Fibroblast of lung (primary cell): ENCODE data around the gene UBE4B. TPM values are rescaled to one million over a fixed set of nuclear protein-coding genes. Genes with fewer than 3 reads are reported as not detected.

ENCODE experiments used
- DNase-seq, 2 donors: peaks; one replicate each; pipeline versions ENCODE4 v3.0.0 to v3.0.0-alpha.2; 2010; ENCODE audit warnings: low read depth in 2 of 2
- H2AFZ ChIP-seq: 2 replicates; pipeline ENCODE4 v1.5.1; 2012; ENCODE audit warnings: low read length, control low read depth, inconsistent platforms
- H3K27ac ChIP-seq: 2 replicates; pipeline ENCODE4 v1.5.1; 2011; ENCODE audit warnings: low read length, control low read depth; ENCODE audit not compliant: insufficient read depth
- H3K27me3 ChIP-seq: 2 replicates; pipeline ENCODE4 v1.5.1; 2011; ENCODE audit warnings: mild to moderate bottlenecking, low read length; ENCODE audit not compliant: control insufficient read depth, insufficient read depth
- H3K36me3 ChIP-seq: 2 replicates; pipeline ENCODE4 v1.5.1; 2011; ENCODE audit warnings: low read length; ENCODE audit not compliant: control insufficient read depth, insufficient read depth
- H3K4me1 ChIP-seq: 2 replicates; pipeline ENCODE4 v1.5.1; 2011; ENCODE audit warnings: low read length; ENCODE audit not compliant: control insufficient read depth, insufficient read depth; ENCODE audit errors: extremely low read depth
- H3K4me2 ChIP-seq: 2 replicates; pipeline ENCODE4 v1.5.1; 2011; ENCODE audit warnings: low read length, control low read depth; ENCODE audit not compliant: insufficient read depth; ENCODE audit errors: extremely low read depth
- H3K4me3 ChIP-seq, 4 experiments: fragments of 200-600 bp in 1 of 4; sonication (generic) in 1 of 4; replicated peaks in 1 of 4; 2 replicates each; pipeline ENCODE4 v1.5.1; 2011 to 2016; ENCODE audit warnings: low read length in 4 of 4, low read depth in 3 of 4, mild to moderate bottlenecking in 3 of 4, control low read depth in 2 of 4, inconsistent platforms in 1 of 4, mixed read lengths in 1 of 4; ENCODE audit not compliant: insufficient read depth in 1 of 4; ENCODE audit errors: control extremely low read depth in 1 of 4
- H3K79me2 ChIP-seq: 2 replicates; pipeline ENCODE4 v1.5.1; 2012; ENCODE audit warnings: mild to moderate bottlenecking, low read length, inconsistent platforms; ENCODE audit not compliant: control insufficient read depth, insufficient read depth
- H3K9ac ChIP-seq: 2 replicates; pipeline ENCODE4 v1.5.1; 2011; ENCODE audit warnings: mild to moderate bottlenecking, low read length, control low read depth; ENCODE audit not compliant: insufficient read depth
- H3K9me3 ChIP-seq: 2 replicates; pipeline ENCODE4 v1.5.1; 2012; ENCODE audit warnings: low read depth, low read length; ENCODE audit not compliant: control insufficient read depth, insufficient read depth
- H4K20me1 ChIP-seq: 2 replicates; pipeline ENCODE4 v1.5.1; 2011; ENCODE audit warnings: low read length; ENCODE audit not compliant: control insufficient read depth, insufficient read depth; ENCODE audit errors: extremely low read depth
- EZH2 ChIP-seq: IDR thresholded peaks from 2 replicates; pipeline ENCODE4 v1.5.1; 2012; ENCODE audit warnings: low read length, control low read depth, mild to moderate bottlenecking; ENCODE audit errors: missing control alignments
- polyA plus RNA-seq, 2 donors: library from polyadenylated mRNA; depleted of rRNA in 1 of 2; stranded (reverse) in 1 of 2; unstranded in 1 of 2; fragments of >200 nt; gene quantifications; 2 replicates each; pipeline ENCODE4 v1.2.1, GENCODE V29; 2011 to 2012; ENCODE audit warnings: missing spikeins in 1 of 2
- total RNA-seq: library from RNA; depleted of rRNA; stranded (reverse); fragments of >200 nt; gene quantifications from 2 replicates; pipeline ENCODE4 v1.2.1, GENCODE V29; 2014
- TF ChIP-seq, protein P1 (sequence below), 2 donors: IDR thresholded peaks in 1 of 2; conservative IDR thresholded peaks in 1 of 2; 1 replicate in 1 of 2; 2 replicates in 1 of 2; pipeline ENCODE4 v1.5.1; 2011 to 2012; ENCODE audit warnings: low read length in 2 of 2, control low read depth in 1 of 2, inconsistent platforms in 1 of 2, low read depth in 1 of 2, mild to moderate bottlenecking in 1 of 2

The UBE4B gene
- total and polyA plus RNA-seq, 2 donors (not counting 1 experiment from before 2014, with no cell fraction given) = 21.9 to 30.7 TPM

- Histone ChIP-seq H3K9ac (no peak overlapping the region), H3K79me2 (peaks cover 82% of the 10 kb centered on the region), H2AFZ (no peak overlapping the region), H4K20me1 (peaks cover 2% of the 10 kb centered on the region), H3K4me2 (no peak overlapping the region), H3K36me3 (no peaks in the 10 kb centered on the region), H3K4me3 (no peak overlapping the region), H3K4me1 (peaks cover under 1% of the 10 kb centered on the region), H3K27me3 (no peaks in the 10 kb centered on the region), H3K27ac (no peak overlapping the region), H3K9me3 (no peaks in the 10 kb centered on the region)
- TF ChIP-seq, protein P1, sequence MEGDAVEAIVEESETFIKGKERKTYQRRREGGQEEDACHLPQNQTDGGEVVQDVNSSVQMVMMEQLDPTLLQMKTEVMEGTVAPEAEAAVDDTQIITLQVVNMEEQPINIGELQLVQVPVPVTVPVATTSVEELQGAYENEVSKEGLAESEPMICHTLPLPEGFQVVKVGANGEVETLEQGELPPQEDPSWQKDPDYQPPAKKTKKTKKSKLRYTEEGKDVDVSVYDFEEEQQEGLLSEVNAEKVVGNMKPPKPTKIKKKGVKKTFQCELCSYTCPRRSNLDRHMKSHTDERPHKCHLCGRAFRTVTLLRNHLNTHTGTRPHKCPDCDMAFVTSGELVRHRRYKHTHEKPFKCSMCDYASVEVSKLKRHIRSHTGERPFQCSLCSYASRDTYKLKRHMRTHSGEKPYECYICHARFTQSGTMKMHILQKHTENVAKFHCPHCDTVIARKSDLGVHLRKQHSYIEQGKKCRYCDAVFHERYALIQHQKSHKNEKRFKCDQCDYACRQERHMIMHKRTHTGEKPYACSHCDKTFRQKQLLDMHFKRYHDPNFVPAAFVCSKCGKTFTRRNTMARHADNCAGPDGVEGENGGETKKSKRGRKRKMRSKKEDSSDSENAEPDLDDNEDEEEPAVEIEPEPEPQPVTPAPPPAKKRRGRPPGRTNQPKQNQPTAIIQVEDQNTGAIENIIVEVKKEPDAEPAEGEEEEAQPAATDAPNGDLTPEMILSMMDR (conservative IDR thresholded peaks at IDR 0.05 in 1 of 2, IDR thresholded peaks at IDR 0.05 in 1 of 2; ENCODE audit: low read depth in 1 of 2, low read length in 2 of 2) = no peak
- TF ChIP-seq EZH2 = no peak
- DNase-seq = peak in 1 of 2 donors; percentile 86
Observed at GRCh38 chr1:10225573-10225972, 192.8 kb downstream of the UBE4B start.

- TF ChIP-seq, protein P1 (conservative IDR thresholded peaks at IDR 0.05 in 1 of 2, IDR thresholded peaks at IDR 0.05 in 1 of 2; ENCODE audit: low read depth in 1 of 2, low read length in 2 of 2) = no peak
- no peak for TF ChIP-seq EZH2
- H3K4me2 ChIP-seq = no peak overlapping the region
Observed at GRCh38 chr1:10228528-10228927, 195.8 kb downstream of the UBE4B start.

DNA sequence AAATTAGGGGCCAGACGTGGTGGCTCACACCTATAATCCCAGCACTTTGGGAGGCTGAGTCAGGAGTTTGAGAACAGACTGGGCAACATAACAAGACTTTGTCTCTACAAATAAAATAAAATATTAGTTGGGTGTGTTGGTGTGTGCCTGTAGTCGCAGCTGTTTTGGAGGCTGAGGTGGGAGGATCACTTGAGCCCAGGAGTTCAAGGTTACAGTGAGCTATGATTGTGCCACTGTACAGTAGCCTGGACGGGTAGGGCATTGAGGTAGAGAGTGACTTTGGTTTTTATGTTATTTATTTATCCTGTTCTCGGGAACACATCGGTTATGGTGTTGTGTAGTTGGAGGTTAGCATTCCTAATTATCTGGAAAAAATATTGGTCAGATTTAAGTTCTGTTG lies 197.1 kb downstream of the UBE4B start:
- no peaks in the 10 kb centered on the region for H4K20me1 ChIP-seq
- H3K9ac ChIP-seq = no peak overlapping the region
- DNase-seq = no peak
- no peaks in the 10 kb centered on the region for H3K27me3 ChIP-seq
- no peaks in the 10 kb centered on the region for H3K36me3 ChIP-seq
- H3K4me2 ChIP-seq = no peak overlapping the region
- H3K79me2 ChIP-seq = peaks cover 55% of the 10 kb centered on the region
- H3K27ac ChIP-seq = no peak overlapping the region
- no peak overlapping the region for H2AFZ ChIP-seq
- H3K9me3 ChIP-seq = no peaks in the 10 kb centered on the region
- H3K4me1 ChIP-seq = peaks cover 2% of the 10 kb centered on the region
- no peak for TF ChIP-seq EZH2
- TF ChIP-seq, protein P1 (conservative IDR thresholded peaks at IDR 0.05 in 1 of 2, IDR thresholded peaks at IDR 0.05 in 1 of 2; ENCODE audit: low read depth in 1 of 2, low read length in 2 of 2) = no peak
- H3K4me3 ChIP-seq = no peak overlapping the region

More at GRCh38 chr1:10228528-10228927, 195.8 kb downstream of the UBE4B start:
- H3K36me3 ChIP-seq = no peaks in the 10 kb centered on the region
- no peaks in the 10 kb centered on the region for H4K20me1 ChIP-seq
- H3K4me1 ChIP-seq = peaks cover 2% of the 10 kb centered on the region
- H3K9ac ChIP-seq = no peak overlapping the region
- peak in 1 of 2 donors; percentile 55 for DNase-seq
- H3K27me3 ChIP-seq = no peaks in the 10 kb centered on the region
- no peak overlapping the region for H3K4me3 ChIP-seq
- peaks cover 68% of the 10 kb centered on the region for H3K79me2 ChIP-seq
- H2AFZ ChIP-seq = no peak overlapping the region
- H3K27ac ChIP-seq = no peak overlapping the region
- H3K9me3 ChIP-seq = no peaks in the 10 kb centered on the region

Other genes with a start within 250 kb of the UBE4B start
- 78.6 and 115 TPM in 2 replicates for gene CLSTN1, start 209.0 kb upstream of the UBE4B start, total RNA-seq
- 57.4 and 65.3 TPM in 2 replicates for gene CLSTN1, start 209.0 kb upstream of the UBE4B start, polyA plus RNA-seq
- gene CTNNBIP1, start 122.7 kb upstream of the UBE4B start, total RNA-seq = 16.4 and 16.5 TPM in 2 replicates
- gene CTNNBIP1, start 122.7 kb upstream of the UBE4B start, polyA plus RNA-seq = 19.0 and 27.6 TPM in 2 replicates
- 26.9 and 31.6 TPM in 2 replicates for gene LZIC, start 89.6 kb upstream of the UBE4B start, total RNA-seq
- 27.5 and 33.5 TPM in 2 replicates for gene LZIC, start 89.6 kb upstream of the UBE4B start, polyA plus RNA-seq
- 14.4 and 17.2 TPM in 2 replicates for gene NMNAT1, start 89.5 kb upstream of the UBE4B start, total RNA-seq
- gene NMNAT1, start 89.5 kb upstream of the UBE4B start, polyA plus RNA-seq = 9.6 and 11.5 TPM in 2 replicates
- not detected in 2 replicates for gene RBP7, start 35.7 kb upstream of the UBE4B start, total RNA-seq
- 0.36 TPM in 1 of 2 replicates, not detected in the other for gene RBP7, start 35.7 kb upstream of the UBE4B start, polyA plus RNA-seq
- 19.5 and 34.3 TPM in 2 replicates for gene KIF1B, start 177.6 kb downstream of the UBE4B start, total RNA-seq
- 23.4 and 23.6 TPM in 2 replicates for gene KIF1B, start 177.6 kb downstream of the UBE4B start, polyA plus RNA-seq